MM.1S (cell line): Measurements from ENCODE around the gene CLEC2D.

ENCODE experiments used
- CTCF ChIP-seq: fragments of 300-600 bp; sonication (generic); IDR thresholded peaks from 2 replicates; pipeline ENCODE4 v1.5.1; 2016; ENCODE audit warnings: antibody characterized with exemption, low read length, mixed read lengths
- EZH2 ChIP-seq: fragments of 300-600 bp; sonication (generic); optimal IDR thresholded peaks from 2 replicates; pipeline ENCODE3; 2017; ENCODE audit warnings: low read depth, mild to moderate bottlenecking, antibody characterized with exemption, low read length, mixed read lengths

GRCh38 chr12:9708853-9709252, 39.3 kb downstream of the CLEC2D start:
- TF ChIP-seq EZH2 (no peak), CTCF (no peak)
